Colonic mucosa (tissue), 4 donors: ENCODE measurements around the gene DSG1. TPM values are rescaled to one million over a fixed set of nuclear protein-coding genes. Genes with fewer than 3 reads are reported as not detected.
A peak's percentile ranks its signal among the peaks of the same experiment; 100 is the strongest.

Source experiments
- DNase-seq: peaks from one replicate; pipeline ENCODE4 v3.0.0-alpha.2; 2020
- H3K27ac ChIP-seq: fragments of 200-600 bp; one replicate; pipeline ENCODE4 v1.8.0; 2021
- H3K27me3 ChIP-seq: fragments of 200-600 bp; one replicate; pipeline ENCODE4 v1.8.0; 2021
- H3K36me3 ChIP-seq: fragments of 200-600 bp; one replicate; pipeline ENCODE4 v1.8.0; 2021
- H3K4me1 ChIP-seq: fragments of 200-600 bp; one replicate; pipeline ENCODE4 v1.8.0; 2021; ENCODE audit warnings: mild to moderate bottlenecking
- H3K4me3 ChIP-seq: fragments of 200-600 bp; one replicate; pipeline ENCODE4 v1.8.0; 2021
- H3K9ac ChIP-seq, 2 donors: one replicate each; pipeline ENCODE4 v1.7.0; 2013; ENCODE audit warnings: control low read depth in 2 of 2, low read depth in 2 of 2, low read length in 2 of 2
- H3K9me3 ChIP-seq: fragments of 200-600 bp; one replicate; pipeline ENCODE4 v1.8.0; 2021
- CTCF ChIP-seq: fragments of 200-600 bp; IDR thresholded peaks from one replicate; pipeline ENCODE4 v1.8.0; 2022; ENCODE audit warnings: antibody characterized with exemption, mild to moderate bottlenecking
- intact Hi-C: fragments of 100-400 bp; cut with DNase I; formaldehyde crosslinking; loops from one replicate; pipeline ENCODE4 v1.14.1; 2022
- total RNA-seq, 2 donors: library from RNA; stranded (reverse); fragmentation: NEBNext Ultra II Directional in 1 of 2; extraction: Animal tissue kit (Norgen Biotek cat#: 25700) in 1 of 2; gene quantifications; one replicate each; pipeline ENCODE4 v1.2.1, GENCODE V29; 2021
- donor health status: healthy.
- donor health status: DM: no; HTN: no; CAD: no.
- donor health status: DM: no; HTN: no; CAD: no.

DSG1 gene
- total RNA-seq, 2 donors from 2014 or later, result not detected

DNA sequence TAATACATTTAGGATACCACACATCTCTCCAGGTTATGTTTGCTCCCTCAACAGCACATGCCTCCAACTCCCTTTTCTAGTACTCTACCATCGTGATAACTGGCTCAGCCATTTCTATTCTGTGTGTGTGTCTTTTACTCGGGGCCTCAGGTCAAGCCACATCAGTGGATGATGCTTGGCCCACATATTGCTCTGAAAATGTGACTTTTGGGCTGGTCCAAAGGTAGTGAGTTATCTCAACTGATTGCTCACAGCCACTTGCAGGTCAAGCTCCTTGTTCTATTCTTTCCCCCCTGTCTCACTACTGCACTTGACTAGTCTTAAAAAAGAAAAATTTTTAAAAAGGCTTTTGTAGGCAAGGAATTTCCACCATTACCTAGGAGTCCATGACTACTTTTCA lies 64.1 kb downstream of the DSG1 start:
- H3K4me1 ChIP-seq, result no peaks in the 10 kb centered on the region
- H3K27me3 ChIP-seq, result no peaks in the 10 kb centered on the region
- no peak overlapping the region for H3K27ac ChIP-seq
- intact Hi-C loops, result no loop called here
- H3K4me3 ChIP-seq, result no peak overlapping the region
- H3K9ac ChIP-seq, result no peak overlapping the region
- TF ChIP-seq CTCF, result no peak
- DNase-seq, result no peak
- no peaks in the 10 kb centered on the region for H3K9me3 ChIP-seq
- H3K36me3 ChIP-seq, result no peaks in the 10 kb centered on the region

GRCh38 chr18:31386741-31387140 lies 68.8 kb downstream of the DSG1 start:
- no peak overlapping the region for H3K9ac ChIP-seq
- H3K27me3 ChIP-seq, result no peaks in the 10 kb centered on the region
- DNase-seq, result no peak
- no peaks in the 10 kb centered on the region for H3K36me3 ChIP-seq
- TF ChIP-seq CTCF, result no peak
- H3K27ac ChIP-seq, result no peak overlapping the region
- no peaks in the 10 kb centered on the region for H3K9me3 ChIP-seq
- H3K4me3 ChIP-seq, result no peak overlapping the region
- intact Hi-C loops, result no loop called here
- H3K4me1 ChIP-seq, result no peaks in the 10 kb centered on the region

- Histone ChIP-seq H3K27me3 (no peaks in the 10 kb centered on the region), H3K4me3 (no peak overlapping the region), H3K9me3 (no peaks in the 10 kb centered on the region), H3K9ac (no peak overlapping the region), H3K36me3 (no peaks in the 10 kb centered on the region), H3K27ac (no peak overlapping the region), H3K4me1 (no peaks in the 10 kb centered on the region)
- intact Hi-C loops, result loop anchor here (10.0 kb wide), 1 partner anchor 188 kb away; no protein-coding TSS in a partner anchor
- TF ChIP-seq CTCF, result no peak
- no peak for DNase-seq
Measured at GRCh38 chr18:31393286-31393685, 75.3 kb downstream of the DSG1 start.

DNA sequence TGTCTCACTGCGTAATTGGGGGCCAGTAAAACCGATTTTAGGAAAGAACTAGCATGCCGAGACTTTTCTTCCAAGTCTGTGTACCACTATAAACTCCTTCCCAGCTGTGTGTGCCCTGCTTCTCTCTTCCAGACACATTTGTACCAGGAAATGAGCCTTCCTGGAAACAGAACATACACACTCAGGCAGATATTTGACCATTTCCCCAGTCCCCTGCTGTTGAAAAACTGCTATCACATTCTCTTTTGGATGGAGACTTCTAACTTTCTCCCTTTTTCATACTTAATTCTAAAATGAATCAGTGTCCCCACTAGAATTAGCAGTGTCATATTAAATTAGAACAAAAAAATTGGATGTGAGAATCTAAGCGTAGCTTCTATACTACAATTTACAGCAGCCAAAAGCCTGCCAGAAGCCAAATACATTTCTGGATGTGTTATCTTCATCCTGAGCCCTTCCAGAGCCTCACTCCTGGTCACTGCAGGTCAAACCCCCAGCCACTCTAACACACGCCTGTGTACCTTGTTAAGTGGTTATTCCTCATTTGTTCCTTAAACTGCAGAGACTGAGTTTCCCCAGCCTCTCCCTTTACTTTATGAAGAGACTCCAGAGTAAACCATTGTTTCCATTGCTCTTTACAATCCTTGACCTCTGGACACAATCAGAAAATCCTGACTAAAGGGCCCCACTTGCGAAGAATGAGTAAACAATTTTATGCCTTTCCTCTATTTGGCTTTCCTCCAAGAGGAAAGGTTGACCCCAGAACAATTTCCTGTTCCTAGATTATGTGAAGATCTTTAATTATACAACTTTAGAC lies 79.0 kb downstream of the DSG1 start:
- DNase-seq, result peak; percentile 62
- Histone ChIP-seq H3K27me3 (no peaks in the 10 kb centered on the region), H3K4me3 (no peak overlapping the region), H3K9me3 (no peaks in the 10 kb centered on the region), H3K4me1 (no peaks in the 10 kb centered on the region), H3K27ac (peak overlapping the region; percentile 86), H3K9ac (peak overlapping the region in 1 of 2 donors; percentile 77), H3K36me3 (no peaks in the 10 kb centered on the region)
- intact Hi-C loops, result loop anchor here (10.0 kb wide), 1 partner anchor 192 kb away; no protein-coding TSS in a partner anchor
- no peak for TF ChIP-seq CTCF

GRCh38 chr18:31398191-31398590 lies 80.2 kb downstream of the DSG1 start:
- TF ChIP-seq CTCF, result no peak
- H3K4me3 ChIP-seq, result no peak overlapping the region
- no peak overlapping the region for H3K9ac ChIP-seq
- H3K27ac ChIP-seq, result peak overlapping the region; percentile 32
- no peaks in the 10 kb centered on the region for H3K36me3 ChIP-seq
- H3K27me3 ChIP-seq, result no peaks in the 10 kb centered on the region
- intact Hi-C loops, result loop anchor here (10.0 kb wide), 1 partner anchor 193 kb away; no protein-coding TSS in a partner anchor
- no peaks in the 10 kb centered on the region for H3K9me3 ChIP-seq
- no peak for DNase-seq
- H3K4me1 ChIP-seq, result no peaks in the 10 kb centered on the region
